CD1c-positive myeloid dendritic cell (primary cell): ENCODE results near the gene LCN2.
A peak's percentile ranks its signal among the peaks of the same experiment; 100 is the strongest.

ENCODE experiments used
- DNase-seq: peaks from one replicate; pipeline ENCODE4 v3.0.0-alpha.2; 2016; ENCODE audit errors: extremely low spot score

Gene LCN2

DNA sequence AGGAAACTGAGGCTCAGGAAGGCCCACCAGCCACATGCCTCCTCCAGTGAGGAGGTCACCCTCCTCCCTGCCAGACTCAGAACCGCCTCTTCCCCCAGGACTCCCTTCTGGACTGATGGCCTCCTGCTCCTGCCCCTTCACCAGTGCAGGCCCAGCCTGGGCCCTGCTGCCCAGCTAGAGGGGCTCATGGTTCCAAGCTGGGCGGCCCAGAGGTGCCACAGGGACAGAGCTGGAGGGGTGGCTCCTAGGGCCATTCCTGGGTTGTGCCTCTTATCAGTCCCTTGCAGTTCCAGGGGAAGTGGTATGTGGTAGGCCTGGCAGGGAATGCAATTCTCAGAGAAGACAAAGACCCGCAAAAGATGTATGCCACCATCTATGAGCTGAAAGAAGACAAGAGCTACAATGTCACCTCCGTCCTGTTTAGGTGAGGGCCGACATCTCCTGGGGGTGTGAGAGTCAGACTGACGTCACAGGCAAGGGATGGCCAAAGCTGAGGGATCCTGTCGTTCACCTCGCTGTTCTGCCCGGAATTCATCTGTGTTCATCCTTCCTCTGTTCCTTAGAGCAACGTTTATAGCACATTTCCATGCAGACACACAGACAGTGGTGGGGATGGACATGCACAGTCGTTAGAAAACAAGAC lies 819 bp downstream of the LCN2 start:
- DNase-seq = no peak

DNA sequence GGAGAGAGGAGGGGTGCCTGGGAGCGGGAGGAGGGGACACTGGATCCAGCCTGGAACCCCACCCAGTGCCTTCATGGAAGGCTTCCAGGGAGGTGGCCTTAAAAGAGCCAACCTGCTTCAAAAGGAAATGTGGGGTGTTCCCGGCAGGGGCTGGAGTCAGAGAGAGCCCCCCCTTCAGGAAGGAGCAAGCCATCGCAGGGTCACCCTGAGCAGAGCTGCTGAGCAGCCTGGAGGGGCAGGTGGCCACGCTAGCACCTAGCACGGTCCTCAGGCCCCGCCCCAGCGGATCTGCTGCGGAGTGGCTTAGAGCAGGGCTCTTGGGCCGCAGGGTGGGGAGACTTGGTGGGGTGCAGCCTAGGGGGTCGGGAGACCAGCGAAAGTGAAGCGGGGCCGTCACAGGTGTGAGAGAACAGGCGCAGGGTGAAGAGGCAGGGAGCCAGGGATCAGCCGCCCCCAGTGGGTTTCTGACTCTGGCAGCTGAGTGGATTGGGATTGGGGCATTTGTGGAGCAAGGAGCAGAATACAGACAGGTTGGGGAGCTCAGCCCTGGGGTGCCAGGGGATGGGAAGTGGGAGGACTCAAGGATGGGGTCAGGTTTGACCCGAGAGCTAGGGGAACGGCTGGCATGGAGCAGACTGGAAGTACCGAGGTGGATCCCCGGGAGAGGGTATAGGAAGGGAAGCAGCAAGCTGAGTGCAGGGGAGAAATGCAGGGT lies 1.5 kb downstream of the LCN2 start:
- DNase-seq = peak; percentile 18

DNA sequence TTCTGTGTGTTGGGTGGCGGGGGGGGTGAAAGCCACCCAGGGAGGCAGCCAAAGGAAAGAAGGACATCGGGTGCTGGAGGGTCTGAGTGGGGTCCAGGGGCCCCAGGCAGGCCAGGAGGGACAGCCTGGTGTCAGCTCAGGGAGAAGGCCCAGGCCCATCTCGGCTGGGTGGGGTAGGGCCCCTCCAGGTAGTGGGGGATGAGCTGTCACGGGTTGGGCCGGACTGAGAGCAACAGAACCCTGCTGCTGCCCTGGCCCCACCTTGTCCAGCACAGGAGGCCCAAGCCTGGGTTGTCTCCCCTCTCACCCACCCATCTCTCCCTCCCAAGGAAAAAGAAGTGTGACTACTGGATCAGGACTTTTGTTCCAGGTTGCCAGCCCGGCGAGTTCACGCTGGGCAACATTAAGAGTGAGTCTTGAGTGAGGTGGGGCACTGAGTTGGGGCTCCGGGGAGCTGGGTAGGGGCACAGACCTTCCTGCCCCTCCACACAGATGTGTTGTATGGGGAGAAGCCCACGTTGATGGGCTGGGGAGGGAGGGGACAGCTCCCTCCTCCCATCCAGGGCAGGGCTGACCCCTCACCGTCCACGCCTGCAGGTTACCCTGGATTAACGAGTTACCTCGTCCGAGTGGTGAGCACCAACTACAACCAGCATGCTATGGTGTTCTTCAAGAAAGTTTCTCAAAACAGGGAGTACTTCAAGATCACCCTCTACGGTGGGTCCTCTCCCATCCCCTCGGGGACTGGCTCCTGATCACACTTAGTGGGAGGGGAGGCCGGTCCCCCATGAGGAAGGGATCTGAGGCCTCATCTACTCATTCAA lies 2.3 kb downstream of the LCN2 start:
- no peak for DNase-seq

DNA sequence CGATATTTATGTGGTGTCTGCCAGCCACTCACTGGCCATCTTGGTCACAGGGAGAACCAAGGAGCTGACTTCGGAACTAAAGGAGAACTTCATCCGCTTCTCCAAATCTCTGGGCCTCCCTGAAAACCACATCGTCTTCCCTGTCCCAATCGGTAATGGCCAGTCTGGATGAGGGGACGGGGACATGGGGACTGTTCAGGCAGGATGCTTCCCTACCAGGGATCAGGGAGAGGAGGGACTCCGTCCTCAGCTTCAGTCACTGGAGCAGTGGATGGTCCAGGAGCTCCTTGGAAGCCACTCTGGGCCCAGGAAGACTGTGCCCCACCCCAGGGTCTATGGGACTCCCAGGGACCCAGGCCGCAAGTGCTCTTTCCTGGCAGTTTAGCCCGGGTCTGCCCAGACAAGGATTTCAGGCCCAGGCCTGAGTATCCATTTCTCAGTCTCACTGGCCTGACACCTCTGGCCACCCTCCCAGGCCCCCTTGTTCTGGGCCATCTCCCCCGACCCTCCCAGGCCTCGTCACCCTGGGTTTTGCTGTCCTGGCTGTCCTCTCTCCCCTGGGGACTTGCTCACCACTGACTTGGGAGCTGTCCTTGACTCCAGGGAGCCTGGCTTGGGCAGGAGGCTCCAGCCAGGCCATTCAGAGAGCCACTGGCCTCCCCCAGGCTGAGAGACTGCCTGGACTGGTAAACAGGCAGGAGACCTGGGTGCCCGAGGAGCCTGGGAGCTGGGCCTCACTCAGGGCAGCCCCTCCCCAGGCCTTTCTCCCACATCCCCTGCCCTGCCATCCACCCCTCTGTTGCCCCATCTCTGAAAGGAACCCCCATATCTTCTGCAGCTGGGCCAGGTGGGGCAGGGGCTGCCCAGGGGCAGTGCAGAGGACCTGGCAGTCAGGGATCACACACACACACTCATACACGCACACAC lies 3.1 kb downstream of the LCN2 start:
- no peak for DNase-seq

DNA sequence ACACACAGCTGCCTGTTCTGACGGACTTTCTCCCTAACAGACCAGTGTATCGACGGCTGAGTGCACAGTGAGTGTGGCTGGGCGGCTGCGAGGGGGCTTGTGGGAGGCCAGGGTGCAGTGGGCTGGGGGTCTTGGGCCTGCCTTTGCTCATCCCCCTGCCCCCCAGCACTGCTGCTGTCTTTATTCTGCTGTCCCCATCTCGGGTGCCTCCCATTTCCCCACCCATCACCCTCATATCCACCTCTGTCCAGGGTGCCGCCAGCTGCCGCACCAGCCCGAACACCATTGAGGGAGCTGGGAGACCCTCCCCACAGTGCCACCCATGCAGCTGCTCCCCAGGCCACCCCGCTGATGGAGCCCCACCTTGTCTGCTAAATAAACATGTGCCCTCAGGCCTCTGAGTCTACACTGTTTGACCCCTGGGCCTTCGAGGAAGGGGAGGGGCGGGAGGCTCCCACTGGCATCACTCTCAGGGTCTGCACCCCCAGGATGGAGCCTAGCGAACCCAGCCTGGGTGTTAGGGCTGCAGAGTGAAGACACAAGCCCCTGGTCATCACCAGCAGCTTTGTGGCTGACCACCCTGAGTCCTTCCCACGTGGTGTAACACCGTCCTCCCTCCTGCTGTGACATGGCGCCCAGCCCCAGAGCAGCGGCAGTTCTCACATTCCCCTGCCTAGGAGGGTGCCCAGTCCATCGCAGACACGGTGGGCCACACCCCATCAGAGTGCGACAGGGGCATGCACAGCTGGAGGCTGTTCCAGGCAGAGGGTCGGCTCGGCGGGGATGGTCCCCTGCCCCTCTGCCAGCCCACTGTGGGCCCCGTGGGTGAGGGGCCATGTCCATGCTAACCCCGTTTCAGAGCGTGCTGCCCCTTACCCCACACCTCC lies 4.0 kb downstream of the LCN2 start:
- DNase-seq = no peak

DNA sequence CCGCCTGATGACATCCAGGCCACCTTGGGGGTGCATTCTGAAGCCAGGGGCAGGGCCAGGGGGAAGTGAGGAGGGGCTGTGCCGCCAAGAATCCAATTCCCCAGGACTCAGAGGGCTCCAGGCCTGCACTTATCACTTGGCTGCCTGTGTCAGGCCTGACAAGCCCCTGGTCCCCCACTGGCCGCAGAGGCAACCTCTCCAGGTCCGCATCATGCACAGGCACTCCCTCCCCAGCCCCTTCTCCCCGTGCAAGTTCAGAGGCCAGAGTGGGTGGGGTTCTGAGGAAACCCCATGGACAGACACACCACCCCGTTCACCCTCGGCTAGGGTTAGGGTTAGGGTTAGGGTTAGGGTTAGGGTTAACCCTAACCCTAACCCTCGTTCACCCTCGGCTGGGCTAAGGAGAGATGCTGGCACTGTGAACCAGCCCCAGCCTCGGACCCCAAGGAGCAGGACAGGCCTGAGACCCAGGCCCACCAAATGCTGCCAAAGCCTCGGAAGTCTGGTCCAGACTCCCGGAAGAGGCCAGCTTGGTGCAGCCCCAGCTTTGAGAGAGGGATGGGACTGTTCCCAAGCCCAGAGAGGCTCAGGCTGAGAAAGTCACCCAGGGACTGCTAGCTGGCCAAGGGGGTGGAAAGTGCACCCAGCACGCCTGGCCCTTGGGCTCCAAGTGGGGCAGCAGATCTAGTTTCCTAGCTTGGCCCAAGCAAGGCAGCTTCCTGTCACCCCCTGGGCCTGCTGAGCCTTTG lies 4.9 kb downstream of the LCN2 start:
- DNase-seq = no peak

DNA sequence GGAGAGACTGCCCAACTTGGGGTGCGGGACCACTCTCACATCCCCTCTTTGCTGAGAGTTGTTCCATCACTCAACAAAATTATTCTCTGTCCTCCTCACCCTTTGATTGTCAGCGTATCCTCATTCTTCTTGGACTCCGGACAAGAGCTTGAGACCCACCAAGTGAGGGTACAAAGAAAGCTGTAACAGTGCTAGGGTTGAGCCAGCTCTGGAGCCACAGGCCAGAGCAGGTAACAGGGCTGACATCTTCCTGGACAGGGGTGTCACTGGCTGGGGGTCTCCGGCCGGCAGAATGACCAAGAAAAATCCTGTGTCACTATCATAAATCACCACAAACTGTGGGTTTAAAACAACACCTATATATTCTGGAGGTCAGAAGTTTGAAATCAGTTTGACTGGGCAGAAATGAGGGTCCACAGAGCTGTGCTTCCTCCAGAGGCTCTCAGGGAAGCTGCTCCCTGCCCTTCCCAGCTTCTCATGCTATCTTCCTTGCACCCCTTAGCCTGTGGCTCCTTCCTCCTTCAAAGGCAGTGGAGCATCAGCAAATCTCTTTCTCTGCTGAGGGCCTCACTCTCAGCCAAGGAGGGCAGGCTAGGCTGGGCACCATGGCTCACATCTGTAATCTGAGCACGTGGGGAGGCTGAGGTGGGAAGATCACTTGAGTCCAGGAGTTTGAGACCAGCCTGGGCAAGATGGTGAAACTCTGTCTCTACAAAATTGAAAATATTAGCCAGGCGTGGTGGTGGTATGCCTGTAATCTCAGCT lies 6.7 kb downstream of the LCN2 start:
- no peak for DNase-seq

DNA sequence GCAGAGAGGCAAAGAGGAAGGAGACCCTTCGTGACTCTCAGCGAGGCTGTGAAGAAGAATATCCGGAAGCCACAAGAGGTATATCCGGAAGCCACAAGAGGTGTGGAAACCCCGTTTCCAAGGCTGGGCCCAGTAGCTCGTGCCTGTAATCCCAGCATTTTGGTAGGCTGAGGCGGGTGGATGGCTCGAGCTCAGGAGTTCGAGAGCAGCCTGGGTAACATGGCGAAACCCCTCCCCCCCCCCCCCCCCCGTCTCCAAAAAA lies 10.2 kb downstream of the LCN2 start:
- DNase-seq = peak; percentile 68

DNA sequence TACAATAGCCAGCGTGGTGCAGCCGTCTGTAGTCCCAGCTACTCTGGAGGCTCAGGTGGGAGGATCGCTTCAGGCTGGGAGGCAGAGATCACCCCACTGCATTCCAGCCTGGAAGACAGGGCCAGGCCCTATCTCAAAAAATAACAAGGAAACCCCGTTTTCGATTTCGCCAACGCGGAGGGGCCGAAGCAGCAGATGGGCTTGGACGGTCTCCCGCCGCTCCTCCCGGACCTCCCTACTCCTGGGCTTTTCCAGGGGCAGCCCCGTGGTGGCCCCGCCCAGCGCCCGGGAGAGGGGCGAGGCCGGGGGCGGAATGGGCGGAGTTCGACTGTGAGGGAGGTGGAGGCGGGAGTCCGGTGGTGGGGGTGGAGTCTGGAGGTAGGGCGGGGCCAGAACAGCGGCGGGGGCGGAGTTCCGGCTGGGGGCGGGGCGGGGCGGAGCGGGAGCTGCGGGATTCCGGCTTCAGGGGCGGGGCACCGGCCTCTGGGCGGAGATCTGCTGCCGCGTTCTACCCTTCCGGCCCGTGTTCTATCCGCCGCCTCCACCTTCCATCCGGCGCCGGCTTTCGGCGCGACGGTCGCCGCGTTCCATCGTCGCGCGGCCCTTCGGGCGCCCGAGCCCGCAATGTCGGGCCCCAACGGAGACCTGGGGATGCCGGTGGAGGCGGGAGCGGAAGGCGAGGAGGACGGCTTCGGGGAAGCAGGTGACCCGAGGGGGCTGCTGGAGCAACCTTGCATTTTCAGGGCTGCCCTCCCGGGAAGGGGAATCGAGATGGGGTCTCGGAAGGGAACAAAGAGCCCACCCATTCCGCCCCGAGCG lies 10.7 kb downstream of the LCN2 start, which contains the start of gene BBLN:
Gene BBLN, plus strand, starts transcription at position 482 of the 819 bp plus-strand sequence. Its CDS starts 143 bp downstream, at position 625.
- peak; percentile 88 for DNase-seq

DNA sequence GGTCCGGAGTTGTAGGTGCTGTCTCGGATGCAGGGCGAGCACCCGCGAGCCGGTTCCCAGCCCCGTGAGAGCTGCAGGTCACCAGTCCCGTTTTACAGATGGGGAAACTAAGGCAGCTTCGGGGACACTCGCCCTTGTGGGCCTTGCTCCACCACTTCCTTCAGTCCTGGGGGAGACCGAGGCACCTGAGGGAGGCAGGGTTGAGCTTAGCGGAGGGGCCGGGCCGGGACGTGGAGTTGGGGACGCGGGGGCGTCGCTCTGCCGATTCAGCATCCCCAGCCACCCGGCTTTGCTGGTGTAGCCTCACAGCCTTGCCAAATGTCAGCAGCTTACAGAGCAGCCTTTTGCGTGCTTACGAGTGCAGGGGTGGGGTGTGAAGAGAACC lies 11.3 kb downstream of the LCN2 start:
- DNase-seq = peak; percentile 54

DNA sequence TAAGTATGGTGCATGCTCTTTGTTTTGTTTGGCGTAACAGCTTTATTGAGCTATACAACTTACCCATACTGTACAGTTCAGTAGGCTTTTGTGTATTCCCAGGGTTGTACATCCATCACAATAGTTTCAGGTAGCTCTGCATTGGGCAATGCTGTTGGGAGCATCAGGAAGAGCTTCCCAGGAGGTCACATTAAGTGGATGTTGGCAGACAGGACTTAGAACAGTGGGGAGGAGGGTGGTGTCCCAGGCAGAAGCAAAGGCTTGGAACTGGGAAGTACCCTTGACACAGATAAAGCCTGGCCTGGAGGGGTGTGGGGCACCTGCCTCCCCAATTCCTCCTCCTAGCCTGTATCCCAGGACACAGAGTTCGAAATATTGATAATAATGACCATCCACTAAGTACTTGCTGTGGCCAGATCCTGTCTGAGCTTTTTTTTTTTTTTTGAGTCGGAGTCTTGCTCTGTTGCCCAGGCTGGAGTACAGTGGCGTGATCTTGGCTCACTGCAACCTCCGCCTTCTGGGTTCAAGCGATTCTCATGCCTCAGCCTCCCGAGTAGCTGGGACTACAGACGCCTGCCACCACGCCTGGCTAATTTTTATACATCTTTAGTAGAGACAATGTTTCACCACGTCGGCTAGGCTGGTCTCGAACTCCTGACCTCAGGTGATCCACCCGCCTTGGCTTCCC lies 12.1 kb downstream of the LCN2 start:
- DNase-seq = no peak

DNA sequence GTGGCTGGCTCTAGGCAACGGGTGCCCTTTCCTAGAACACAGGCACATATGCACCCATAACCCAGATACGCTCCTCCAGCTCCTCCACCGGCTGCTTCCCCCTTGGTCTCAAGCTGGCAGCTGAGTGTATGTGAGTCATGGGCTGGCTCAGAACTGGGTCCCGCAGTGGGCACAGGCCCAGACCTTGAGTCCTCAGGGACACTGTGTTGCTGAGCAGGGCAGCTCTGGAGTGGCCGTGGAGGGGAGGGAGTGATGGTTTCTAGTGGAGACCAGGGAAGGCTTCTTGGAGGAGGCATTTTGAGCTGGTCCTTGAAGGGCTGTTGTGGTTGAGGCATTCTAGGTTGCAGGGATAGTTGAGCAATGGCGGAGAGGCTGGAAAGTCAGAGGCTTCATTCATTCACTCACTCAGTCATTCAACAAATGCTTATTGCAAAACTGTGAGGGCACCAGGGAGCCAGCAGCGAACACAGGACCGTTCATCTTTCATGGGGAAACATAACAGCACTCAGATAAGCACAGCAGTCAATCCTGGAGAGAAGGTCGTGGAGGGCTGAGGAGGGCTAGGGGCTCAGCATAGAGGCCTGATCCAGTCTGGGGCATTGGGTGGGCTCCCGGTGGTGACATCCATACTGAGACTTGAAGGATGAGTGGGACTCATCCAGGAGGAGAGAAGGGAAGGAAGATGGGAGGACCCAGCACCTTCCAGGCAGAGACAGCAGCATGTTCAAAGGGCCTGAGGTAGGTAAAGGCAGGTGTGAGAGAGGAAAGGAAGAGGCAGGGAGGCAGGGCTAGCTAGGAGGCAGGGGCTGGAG lies 13.2 kb downstream of the LCN2 start:
- DNase-seq = no peak

DNA sequence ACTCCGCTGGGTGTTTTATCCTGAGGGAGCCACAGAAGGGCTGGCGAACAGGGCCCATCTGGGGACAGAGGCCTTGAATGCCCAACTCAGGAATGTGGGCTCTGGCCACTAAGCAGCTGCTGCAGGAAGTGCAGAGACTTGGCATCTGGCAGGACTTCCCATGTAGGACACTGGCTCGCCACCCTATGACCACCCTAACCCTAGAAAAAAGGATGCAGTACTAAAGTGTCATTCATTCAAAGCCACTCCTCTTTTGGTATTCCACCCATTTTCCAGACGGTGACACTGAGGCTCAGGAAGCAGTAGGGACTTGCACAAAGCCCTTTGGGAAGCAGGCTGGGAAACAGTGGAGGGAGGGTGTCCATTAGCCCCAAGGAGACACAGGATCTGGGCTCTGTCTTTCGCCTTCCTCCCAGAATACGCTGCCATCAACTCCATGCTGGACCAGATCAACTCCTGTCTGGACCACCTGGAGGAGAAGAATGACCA lies 13.8 kb downstream of the LCN2 start:
- DNase-seq = no peak

DNA sequence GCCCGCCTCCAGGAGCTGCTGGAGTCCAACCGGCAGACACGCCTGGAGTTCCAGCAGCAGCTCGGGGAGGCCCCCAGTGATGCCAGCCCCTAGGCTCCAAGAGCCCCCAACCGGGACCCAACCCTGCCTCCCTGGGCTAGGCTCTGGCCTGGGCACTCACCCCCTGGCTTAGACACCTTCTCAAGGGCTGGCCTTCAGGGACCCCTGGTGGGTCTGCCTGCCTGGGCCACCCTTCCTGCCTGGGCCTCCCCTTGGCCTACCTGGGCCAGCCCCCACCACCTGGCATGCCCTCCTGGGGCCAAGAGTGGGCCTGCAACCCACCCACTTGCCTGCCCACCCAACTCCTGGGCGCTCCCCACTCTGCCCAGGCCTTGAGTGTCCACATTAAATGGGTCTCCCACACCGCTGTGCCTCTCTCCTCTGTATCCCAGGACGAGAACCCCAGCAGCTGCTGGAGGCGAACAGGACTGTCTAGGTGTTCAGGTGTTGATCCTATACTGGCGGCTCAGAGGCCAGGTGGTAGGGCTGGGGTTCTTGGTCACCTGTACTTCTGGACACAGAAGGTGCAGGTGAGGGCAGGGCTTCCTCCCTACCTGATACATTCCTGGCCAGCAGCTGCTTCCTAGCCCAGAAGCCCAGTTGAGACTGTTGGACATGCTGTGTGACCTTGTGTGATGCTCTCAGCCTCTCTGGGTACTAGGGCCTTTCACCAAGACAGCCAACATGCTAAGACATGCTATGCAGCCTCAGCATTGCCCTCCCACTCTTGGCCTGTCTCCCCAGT lies 14.5 kb downstream of the LCN2 start:
- no peak for DNase-seq

DNA sequence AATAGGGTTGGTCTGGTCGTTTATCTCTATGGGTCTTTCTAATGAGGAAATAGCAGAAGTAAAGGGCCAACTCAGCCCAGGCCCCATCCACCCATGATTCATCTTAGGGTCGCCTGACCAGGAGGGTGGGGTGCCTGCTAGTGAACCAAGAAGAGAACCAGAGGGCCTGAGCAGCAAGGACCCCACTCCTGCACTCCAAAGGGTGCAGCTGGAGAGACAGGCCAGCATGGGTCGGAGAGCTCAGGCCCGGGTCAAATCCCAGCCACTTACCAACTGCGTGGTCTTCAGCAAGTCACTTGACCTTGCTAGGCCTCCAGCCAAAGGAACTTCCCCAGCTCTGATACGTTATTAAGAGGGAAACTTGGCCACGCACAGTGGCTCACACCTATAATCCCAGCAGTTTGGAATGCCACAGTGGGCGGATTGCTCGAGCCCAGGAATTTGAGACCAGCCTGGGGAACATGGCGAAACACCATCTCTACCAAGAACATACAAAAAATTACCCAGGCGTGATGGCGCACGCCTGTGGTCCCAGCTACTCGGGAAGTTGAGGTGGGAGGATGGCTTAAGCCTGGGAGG lies 15.1 kb downstream of the LCN2 start:
- DNase-seq = peak; percentile 8

DNA sequence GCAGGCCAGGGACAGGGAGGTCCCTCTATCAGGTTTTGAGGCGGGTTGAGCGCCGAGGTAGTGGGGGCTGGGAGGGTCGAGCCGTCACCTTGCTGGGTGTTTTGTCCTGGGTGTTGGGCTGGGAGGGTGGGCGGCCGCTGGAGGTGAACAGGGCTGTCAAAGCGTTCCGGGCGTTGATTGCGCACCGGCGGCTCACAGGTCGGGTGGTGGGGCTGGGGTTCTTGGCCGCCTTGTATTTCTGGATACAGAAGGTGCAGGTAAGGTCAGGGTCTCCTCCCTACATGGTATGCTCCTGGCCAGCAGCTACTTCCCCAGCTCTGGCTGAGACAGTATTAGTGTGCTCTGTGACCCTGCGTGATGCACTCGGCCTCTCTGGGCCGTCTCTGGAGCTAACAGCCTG lies 16.9 kb downstream of the LCN2 start:
- DNase-seq = no peak
